Activated T-cell treated with anti-CD3 and anti-CD28 coated beads, Interleukin-2, amount 50 U/mL, for 1 hour (primary cell): ENCODE data around the gene AMBRA1.

Source experiments
- DNase-seq: peaks from one replicate; pipeline ENCODE4 v3.0.0-alpha.2; 2020

Gene AMBRA1

DNA sequence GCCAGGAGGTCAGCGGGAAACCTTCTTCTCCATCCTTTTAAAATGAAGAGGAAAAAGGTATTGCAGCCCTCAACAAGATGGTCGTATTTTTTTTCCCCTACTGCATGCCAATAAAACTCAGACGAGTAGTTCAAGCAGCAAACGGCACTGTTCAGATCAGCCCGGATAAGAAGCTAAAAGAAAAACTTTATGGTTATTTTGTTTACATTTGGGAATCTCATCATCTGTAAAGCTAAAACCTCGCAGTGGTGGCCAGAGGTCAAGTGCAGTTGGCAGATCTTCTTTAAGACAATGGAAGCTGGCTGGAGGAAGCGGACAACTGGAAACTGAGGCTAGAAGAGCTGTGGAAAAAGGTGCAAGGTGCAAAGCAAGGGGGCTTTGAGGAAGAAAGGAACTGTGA is 171.2 kb downstream of the AMBRA1 start:
- DNase-seq, result no peak

DNA sequence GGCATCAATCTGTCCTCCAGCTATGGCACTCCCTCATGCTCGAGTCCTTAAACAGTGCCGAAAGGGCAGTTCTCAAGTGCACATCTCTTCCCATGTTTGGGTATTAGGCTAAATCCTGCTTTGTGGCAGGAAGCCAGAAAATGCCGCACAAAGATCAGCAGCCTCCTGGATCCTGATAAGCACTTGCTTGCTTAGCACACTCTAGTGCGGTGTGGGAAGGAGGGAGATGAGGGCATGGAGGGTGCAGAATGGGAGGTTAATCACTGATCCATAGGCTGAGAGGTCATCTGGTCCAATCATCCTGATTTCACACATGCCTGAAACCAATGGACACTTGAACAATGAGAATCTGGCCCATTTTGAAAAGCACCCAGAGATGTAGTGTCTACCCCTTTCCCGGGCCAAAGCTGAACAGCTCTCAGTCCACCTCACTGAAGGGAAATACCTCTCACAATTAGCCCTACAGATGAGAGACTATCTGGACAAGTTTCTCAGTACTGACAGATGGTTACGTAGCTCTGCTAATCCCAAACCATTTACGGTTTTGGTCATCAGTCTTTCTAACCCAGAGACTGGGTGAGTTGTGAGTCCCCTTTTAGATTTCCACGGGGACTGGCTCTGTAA is 172.5 kb downstream of the AMBRA1 start:
- DNase-seq, result no peak

DNA sequence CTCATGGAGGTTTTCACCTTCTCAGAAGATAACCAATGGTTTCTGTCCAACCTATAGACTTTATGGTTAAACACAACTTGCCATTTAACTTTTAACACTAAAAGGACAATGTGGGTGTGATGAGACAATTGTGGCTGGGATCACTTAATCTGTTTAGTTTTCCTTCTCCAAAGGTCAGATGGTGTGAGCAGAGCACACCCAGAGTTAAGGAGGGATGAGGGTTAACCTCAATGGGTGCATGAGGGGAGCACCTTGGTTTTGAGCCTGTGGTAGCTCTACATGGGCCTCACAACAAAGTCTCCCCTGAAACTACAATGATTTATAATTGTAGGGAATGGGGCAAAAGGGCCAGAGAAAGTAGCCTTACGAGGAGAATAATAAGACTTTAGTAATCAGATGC is 173.3 kb downstream of the AMBRA1 start:
- no peak for DNase-seq

DNA sequence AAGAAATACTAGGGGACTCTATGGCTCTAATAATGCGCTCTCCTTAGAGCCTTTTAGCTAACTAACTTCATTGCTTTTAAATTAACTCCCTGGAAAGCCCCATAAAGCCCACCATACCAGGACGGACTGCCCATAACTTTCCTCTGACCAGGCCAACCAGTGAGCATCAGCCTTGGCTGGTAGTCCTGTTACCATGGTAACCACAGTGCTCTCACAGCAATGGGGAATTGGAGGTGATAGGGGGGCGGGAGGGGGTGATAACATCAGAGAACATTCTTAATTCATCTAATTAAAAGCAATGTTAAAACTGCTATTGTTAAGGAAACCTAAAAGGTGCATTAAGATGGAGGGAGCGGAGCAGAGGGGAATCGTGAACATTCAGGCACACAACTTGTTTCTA is 175.1 kb downstream of the AMBRA1 start:
- no peak for DNase-seq

DNA sequence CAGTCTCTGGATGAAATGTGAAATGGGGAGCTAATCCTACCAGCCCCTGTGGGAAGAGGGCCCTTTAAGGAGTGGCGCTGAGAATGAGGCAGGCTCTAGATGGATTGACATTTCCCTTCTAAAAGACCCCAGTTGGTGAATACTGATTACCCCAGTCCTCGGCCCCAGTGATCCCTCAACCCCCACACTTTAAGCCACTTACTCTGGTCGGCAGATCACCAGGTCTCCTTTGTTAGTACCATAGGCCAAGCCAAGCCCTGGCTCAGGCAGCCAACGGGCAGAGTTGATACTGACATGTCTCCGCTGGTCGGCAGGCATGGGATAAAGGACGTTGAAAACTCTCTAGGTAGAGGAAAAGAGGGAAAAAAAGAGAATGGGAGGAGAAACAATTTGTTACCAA is 176.1 kb downstream of the AMBRA1 start:
- no peak for DNase-seq

GRCh38 chr11:46414879-46415278 is 178.9 kb downstream of the AMBRA1 start:
- DNase-seq, result no peak

DNA sequence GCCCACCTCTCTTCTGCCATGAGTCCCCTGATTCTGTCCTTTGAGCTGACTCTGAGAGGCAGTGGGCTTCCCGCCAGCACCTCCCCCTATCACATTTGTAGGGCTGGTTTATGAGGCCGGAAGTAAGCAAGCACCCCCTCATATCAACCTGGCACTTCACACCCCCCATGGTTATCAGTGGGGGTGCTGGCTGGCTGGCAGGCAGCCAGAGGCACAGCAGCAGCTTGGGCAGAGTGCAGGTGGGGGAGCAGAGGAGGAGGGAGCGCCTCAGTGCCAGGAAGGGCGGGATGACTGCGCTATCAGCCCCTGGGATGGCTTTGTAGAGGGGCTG is 179.4 kb downstream of the AMBRA1 start:
- peak; percentile 29 for DNase-seq

- no peak for DNase-seq
Measured at GRCh38 chr11:46413760-46414465, 179.9 kb downstream of the AMBRA1 start.

- no peak for DNase-seq
Measured at GRCh38 chr11:46410021-46410420, 183.8 kb downstream of the AMBRA1 start.

DNA sequence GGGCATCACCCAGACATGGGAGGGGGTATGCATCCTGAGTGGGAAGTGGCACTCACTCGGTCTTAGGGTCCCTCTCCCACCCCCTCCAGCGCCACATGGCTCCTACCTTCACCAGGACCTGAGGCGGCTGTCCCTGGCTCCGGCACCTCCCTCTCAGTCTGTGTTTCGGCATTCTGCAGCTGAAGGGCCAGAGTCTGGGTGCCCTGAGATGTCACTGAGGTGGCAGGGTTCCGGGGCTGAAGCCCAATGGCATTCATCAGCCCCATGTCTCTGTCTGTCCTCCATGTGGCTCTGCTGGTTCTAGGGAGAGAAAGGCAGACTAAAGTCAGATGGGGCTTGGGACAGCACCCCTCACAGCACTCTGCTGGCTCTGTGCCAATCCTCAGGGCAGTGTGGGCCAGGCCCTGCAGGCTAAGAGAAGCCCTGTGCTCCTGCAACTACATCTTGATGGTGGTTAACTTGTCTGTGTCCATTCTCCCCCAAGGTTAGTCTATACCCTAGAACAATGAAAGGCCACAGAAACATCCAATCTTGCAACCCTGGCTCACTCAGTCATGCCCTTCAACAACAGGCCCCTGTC is 185.3 kb downstream of the AMBRA1 start:
- DNase-seq, result no peak

- no peak for DNase-seq
Measured at GRCh38 chr11:46407635-46408034, 186.2 kb downstream of the AMBRA1 start.

DNA sequence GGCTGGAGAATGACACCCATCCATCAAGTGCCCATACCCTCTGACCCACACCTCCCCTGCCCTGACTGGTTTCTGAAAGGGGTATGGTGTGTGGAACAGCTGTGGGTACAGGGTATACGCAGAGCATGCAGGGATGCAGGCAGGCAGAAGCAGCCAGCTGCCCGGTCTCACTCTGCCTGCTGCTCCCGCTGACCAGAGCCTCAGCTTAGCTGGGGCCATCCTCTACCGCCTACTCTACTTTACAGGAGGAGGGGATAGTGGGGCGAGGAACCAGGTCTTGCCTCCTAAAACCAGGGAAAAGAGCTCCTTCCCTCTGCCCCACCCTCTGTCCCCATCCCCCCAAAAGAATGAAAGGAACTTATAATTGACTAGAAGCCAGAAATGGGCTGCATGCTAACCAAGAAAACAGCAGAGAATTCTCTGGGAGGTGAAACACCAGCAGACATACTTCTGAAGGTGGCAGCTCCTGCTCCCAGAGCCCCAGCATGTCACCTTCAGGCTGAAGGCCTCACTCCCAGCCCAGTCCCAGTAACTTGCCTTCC is 189.3 kb downstream of the AMBRA1 start:
- no peak for DNase-seq

- no peak for DNase-seq
Measured at GRCh38 chr11:46402957-46403902, 190.6 kb downstream of the AMBRA1 start.

DNA sequence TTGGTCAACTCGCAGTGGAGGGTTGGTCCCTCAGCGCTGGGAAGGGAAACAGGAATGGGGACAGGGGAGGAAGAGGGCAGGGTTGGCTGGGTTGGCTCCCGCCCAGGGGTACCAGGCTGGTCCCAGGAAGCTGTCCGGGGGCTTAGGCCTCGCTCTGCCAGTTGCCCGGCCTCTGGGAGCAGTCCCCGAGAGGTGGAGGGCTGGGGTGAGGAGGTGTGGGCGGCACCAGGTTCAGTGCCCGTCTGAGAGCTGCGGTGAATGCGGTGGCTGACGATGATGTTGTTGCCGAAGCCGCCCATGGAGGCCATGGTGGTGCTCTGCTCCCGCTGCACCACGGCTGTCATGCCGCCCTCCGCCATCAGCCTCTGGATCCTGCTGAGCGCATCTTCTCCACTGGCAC is 196.3 kb downstream of the AMBRA1 start:
- no peak for DNase-seq

DNA sequence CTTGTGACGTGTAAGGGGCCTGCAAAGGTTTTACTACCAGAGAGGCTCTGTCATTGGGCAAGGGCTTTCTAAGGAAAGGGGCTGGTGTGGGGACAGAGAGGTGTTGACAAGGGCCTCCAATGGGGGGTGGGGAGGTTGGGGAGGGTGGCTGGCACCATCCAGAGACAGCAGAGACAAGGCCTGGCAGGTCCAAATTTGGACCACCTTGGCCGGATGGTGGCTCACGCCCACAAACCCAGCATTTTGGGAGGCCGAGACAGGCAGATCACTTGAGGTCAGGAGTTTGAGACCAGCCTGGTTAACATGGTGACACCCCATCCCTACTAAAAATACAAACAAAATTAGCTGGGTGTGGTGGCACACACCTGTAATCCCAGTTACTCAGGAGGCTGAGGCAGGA is 200.1 kb downstream of the AMBRA1 start:
- DNase-seq, result no peak

- DNase-seq, result no peak
Measured at GRCh38 chr11:46393231-46393616, 200.6 kb downstream of the AMBRA1 start.

- DNase-seq, result peak; percentile 82
Measured at GRCh38 chr11:46392421-46393230, 201.2 kb downstream of the AMBRA1 start.

- DNase-seq, result no peak
Measured at GRCh38 chr11:46391578-46392420, 202.0 kb downstream of the AMBRA1 start, which contains the start of gene CHRM4. TSS of gene CHRM4 (minus strand) at chr11:46391776. CDS start at chr11:46386557, 5,219 bp downstream.

- DNase-seq, result no peak
Measured at GRCh38 chr11:46391186-46391577, 202.6 kb downstream of the AMBRA1 start.

DNA sequence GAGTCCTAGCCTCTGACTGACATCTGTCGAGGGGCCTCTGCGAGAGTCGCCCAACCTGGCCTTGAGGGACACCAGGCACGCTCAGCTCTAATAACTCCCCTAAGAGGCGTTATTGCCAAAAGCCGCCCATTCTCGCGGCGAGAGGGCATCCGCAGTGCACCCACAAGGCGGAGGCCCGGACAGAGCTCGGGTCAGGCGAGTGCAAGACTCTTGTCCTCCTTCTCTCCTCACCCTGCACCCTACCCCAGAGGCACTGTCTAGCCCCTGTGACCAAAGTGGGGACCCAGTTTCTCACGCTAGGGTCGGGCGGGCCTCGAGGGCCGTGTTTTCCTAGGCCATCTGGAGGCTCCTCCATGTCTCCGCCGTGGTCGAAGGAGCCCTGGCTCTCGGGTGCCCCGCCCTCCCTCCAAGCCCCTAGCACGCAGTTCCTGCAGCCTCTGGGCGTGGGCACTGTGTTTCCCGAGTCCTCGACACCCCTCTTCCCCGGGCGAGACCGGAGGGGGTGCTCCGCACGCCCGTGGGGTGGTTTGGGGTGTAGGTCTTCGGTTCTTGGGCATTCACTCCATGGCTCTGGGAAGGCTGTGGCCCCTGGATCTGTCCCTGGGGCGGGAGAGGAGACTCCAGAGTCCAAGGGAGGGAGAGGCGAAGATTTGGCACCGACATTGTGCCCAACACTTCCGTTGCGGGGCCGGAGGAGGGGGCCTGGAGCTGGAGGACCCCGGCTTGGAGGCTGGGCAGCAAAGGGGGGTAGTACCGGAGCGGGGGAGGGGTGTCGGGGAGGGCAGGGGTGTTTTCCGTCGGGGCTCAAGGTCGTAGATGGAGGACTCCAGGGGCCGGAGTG is 203.3 kb downstream of the AMBRA1 start:
- no peak for DNase-seq
